Activated CD4-positive, CD25-positive, alpha-beta regulatory T cell treated with anti-CD3 and anti-CD28 coated beads, Interleukin-2, amount 50 U/mL, for 72 hours (primary cell): ENCODE measurements around the gene FAM184A.
"Not testable (repeated sequence)": the region's sequence is repeated elsewhere in the genome, so short reads cannot be mapped to it uniquely, and the experiment has no call there.

Source experiments
- DNase-seq: peaks from one replicate; pipeline ENCODE4 v3.0.0; 2021

The FAM184A gene

GRCh38 chr6:119052292-119052889, 26.1 kb downstream of the FAM184A start:
- no peak for DNase-seq

GRCh38 chr6:119044255-119044654, 34.2 kb downstream of the FAM184A start:
- no peak for DNase-seq

- no peak for DNase-seq
These were observed 34.7 kb downstream of the FAM184A start for GRCh38 chr6:119043783-119044182.

- DNase-seq, result no peak
These were observed 35.2 kb downstream of the FAM184A start for GRCh38 chr6:119043265-119043664.

- DNase-seq, result no peak
These were observed 37.8 kb downstream of the FAM184A start for GRCh38 chr6:119040636-119041035.

GRCh38 chr6:119040229-119040628, 38.2 kb downstream of the FAM184A start:
- DNase-seq, result no peak

- DNase-seq, result no peak
These were observed 40.4 kb downstream of the FAM184A start for GRCh38 chr6:119037941-119038623.

- DNase-seq, result no peak
These were observed 41.2 kb downstream of the FAM184A start for GRCh38 chr6:119037264-119037663.

- DNase-seq, result no peak
These were observed 42.4 kb downstream of the FAM184A start for GRCh38 chr6:119036081-119036480.

GRCh38 chr6:119035459-119035858, 43.0 kb downstream of the FAM184A start:
- DNase-seq, result no peak

GRCh38 chr6:119034827-119035458, 43.5 kb downstream of the FAM184A start:
- no peak for DNase-seq

GRCh38 chr6:119032428-119032827, 46.0 kb downstream of the FAM184A start:
- no peak for DNase-seq

GRCh38 chr6:119030759-119031158, 47.7 kb downstream of the FAM184A start:
- no peak for DNase-seq

- no peak for DNase-seq
These were observed 50.4 kb downstream of the FAM184A start for GRCh38 chr6:119028091-119028490.

GRCh38 chr6:119027465-119027864, 51.0 kb downstream of the FAM184A start:
- no peak for DNase-seq

GRCh38 chr6:119026822-119027221, 51.6 kb downstream of the FAM184A start:
- no peak for DNase-seq

GRCh38 chr6:119025793-119026192, 52.7 kb downstream of the FAM184A start:
- no peak for DNase-seq

- no peak for DNase-seq
These were observed 54.4 kb downstream of the FAM184A start for GRCh38 chr6:119024111-119024510.

- no peak for DNase-seq
These were observed 55.7 kb downstream of the FAM184A start for GRCh38 chr6:119022796-119023195.

GRCh38 chr6:119020597-119021561, 57.6 kb downstream of the FAM184A start:
- DNase-seq, result no peak

GRCh38 chr6:119015165-119015564, 63.3 kb downstream of the FAM184A start:
- not testable (repeated sequence) for DNase-seq

- DNase-seq, result no peak
These were observed 65.9 kb downstream of the FAM184A start for GRCh38 chr6:119012521-119012920.

GRCh38 chr6:119009266-119009665, 69.2 kb downstream of the FAM184A start:
- not testable (repeated sequence) for DNase-seq
